ENCODE measurements around the gene PTPRD. TPM values are rescaled to one million over a fixed set of nuclear protein-coding genes. Genes with fewer than 3 reads are reported as not detected.
"Not testable (repeated sequence)": the region's sequence is repeated elsewhere in the genome, so short reads cannot be mapped to it uniquely, and the experiment has no call there.

Gene PTPRD
- total and polyA plus RNA-seq, 2 donors, result 2.2 to 13.5 TPM

DNA sequence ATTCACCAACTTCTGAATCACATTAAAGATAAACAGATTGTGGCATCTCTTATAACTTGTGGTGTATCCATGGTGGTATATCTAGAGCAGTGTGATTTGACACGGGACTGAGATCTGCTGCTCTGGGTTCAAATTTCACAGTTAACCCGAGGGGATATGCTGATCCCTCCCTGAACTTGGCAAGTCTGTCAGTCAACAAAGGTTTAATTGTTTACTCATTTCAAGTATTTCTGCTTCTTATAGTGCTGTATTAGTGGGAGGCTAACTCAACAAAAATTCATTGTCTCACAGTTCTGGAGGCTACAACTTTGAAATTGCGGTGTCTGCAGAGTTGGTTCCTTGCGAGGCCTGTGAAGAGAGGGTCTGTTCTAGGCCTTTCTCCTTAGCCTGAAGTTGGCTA, 1175.2 kb downstream of the PTPRD start:
- Histone ChIP-seq H3K9me3 (ENCODE audit: control insufficient read depth in 2 of 2, insufficient read depth in 1 of 2, low read length in 1 of 2) (no peaks in the 10 kb centered on the region), H3K4me1 (ENCODE audit: control insufficient read depth in 2 of 2, insufficient read depth in 2 of 2, low read length in 2 of 2) (no peaks in the 10 kb centered on the region), H3K27ac (ENCODE audit: low read depth in 1 of 2, low read length in 1 of 2) (no peak overlapping the region), H3K27me3 (ENCODE audit: control insufficient read depth in 2 of 2, insufficient read depth in 1 of 2, low read length in 1 of 2) (no peaks in the 10 kb centered on the region), H3K4me3 (ENCODE audit: low read length in 2 of 2) (no peak overlapping the region), H3K36me3 (ENCODE audit: control insufficient read depth in 2 of 2, insufficient read depth in 2 of 2, low read length in 1 of 2) (no peaks in the 10 kb centered on the region)
- 87% methylated on average over 4 of the region's 4 CpGs for WGBS
- no peak for DNase-seq (ENCODE audit: low read depth in 6 of 9, low spot score in 9 of 9)

DNA sequence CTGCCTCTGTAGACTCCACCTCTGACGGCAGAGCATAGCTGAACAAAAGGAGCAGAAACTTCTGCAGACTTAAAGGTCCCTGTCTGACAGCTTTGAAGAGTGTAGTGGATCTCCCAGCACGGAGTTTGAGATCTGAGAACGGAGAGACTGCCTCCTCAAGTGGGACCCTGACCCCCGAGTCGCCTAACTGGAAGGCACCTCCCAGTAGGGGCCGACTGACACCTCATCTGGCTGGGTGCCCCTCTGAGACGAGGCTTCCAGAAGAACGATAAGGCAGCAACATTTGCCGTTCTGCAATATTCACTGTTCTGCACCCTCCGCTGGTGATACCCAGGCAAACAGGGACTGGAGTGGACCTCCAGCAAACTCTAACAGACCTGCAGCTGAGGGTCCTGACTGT, 1186.3 kb downstream of the PTPRD start:
- not testable (repeated sequence) for H3K4me1 ChIP-seq (ENCODE audit: control insufficient read depth in 2 of 2, insufficient read depth in 2 of 2, low read length in 2 of 2); H3K36me3 ChIP-seq (ENCODE audit: control insufficient read depth in 2 of 2, insufficient read depth in 2 of 2, low read length in 1 of 2); H3K27ac ChIP-seq (ENCODE audit: low read depth in 1 of 2, low read length in 1 of 2); H3K9me3 ChIP-seq (ENCODE audit: control insufficient read depth in 2 of 2, insufficient read depth in 1 of 2, low read length in 1 of 2); H3K4me3 ChIP-seq (ENCODE audit: low read length in 2 of 2); DNase-seq (ENCODE audit: low read depth in 6 of 9, low spot score in 9 of 9); H3K27me3 ChIP-seq (ENCODE audit: control insufficient read depth in 2 of 2, insufficient read depth in 1 of 2, low read length in 1 of 2)
- WGBS, result 95% methylated on average over 10 of the region's 10 CpGs

DNA sequence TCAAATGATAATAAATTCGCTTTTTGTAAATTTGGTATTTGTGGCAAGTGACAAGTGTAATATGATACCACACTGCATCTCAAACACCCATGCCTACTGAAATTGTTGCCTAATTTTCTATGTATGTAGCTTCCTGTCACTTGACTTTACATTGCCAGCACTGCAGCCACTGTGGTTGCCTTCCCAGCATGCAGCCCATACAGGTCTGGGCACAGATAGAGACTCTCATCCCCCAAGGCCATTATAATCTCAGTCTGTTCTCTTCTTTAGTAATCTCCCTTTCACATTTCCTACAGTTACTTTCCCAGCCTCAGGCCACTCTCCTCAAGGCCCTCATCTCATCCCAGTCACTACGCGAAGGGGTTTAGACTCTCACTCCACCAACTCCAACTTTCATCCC, 1200.6 kb downstream of the PTPRD start:
- Histone ChIP-seq H3K27me3 (ENCODE audit: control insufficient read depth in 2 of 2, insufficient read depth in 1 of 2, low read length in 1 of 2) (no peaks in the 10 kb centered on the region), H3K4me3 (ENCODE audit: low read length in 2 of 2) (no peak overlapping the region), H3K9me3 (ENCODE audit: control insufficient read depth in 2 of 2, insufficient read depth in 1 of 2, low read length in 1 of 2) (no peaks in the 10 kb centered on the region), H3K4me1 (ENCODE audit: control insufficient read depth in 2 of 2, insufficient read depth in 2 of 2, low read length in 2 of 2) (no peaks in the 10 kb centered on the region), H3K36me3 (ENCODE audit: control insufficient read depth in 2 of 2, insufficient read depth in 2 of 2, low read length in 1 of 2) (no peaks in the 10 kb centered on the region), H3K27ac (ENCODE audit: low read depth in 1 of 2, low read length in 1 of 2) (no peak overlapping the region)
- over 99% methylated on average over 3 of the region's 3 CpGs for WGBS
- DNase-seq (ENCODE audit: low read depth in 6 of 9, low spot score in 9 of 9), result no peak

- Histone ChIP-seq H3K4me1 (ENCODE audit: control insufficient read depth in 2 of 2, insufficient read depth in 2 of 2, low read length in 2 of 2) (no peaks in the 10 kb centered on the region), H3K36me3 (ENCODE audit: control insufficient read depth in 2 of 2, insufficient read depth in 2 of 2, low read length in 1 of 2) (no peaks in the 10 kb centered on the region), H3K27me3 (ENCODE audit: control insufficient read depth in 2 of 2, insufficient read depth in 1 of 2, low read length in 1 of 2) (no peaks in the 10 kb centered on the region), H3K4me3 (ENCODE audit: low read length in 2 of 2) (no peak overlapping the region), H3K9me3 (ENCODE audit: control insufficient read depth in 2 of 2, insufficient read depth in 1 of 2, low read length in 1 of 2) (no peaks in the 10 kb centered on the region), H3K27ac (ENCODE audit: low read depth in 1 of 2, low read length in 1 of 2) (no peak overlapping the region)
- DNase-seq (ENCODE audit: low read depth in 6 of 9, low spot score in 9 of 9), result no peak
- WGBS, result 88% methylated on average over 4 of the region's 4 CpGs
Measured at GRCh38 chr9:9410736-9411135, 1202.1 kb downstream of the PTPRD start.

DNA sequence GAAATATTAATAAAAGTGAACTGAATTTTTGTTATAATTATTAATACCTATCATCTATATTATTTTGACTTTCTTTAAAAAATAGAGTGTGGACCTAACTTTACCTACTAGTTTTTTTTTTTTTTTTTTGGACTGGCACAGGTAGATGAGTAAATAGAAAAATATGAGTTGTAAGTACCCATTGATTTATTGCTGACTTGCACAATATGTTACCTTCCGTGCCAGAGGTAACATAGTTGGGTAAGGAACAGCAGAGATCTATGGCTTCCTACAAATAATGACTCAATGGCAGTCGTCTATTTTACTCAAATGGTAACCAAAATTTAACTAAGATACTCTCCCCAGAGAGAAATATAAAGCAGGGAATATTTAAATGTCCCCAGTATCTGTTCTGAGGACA, 1212.8 kb downstream of the PTPRD start:
- no peaks in the 10 kb centered on the region for H3K36me3 ChIP-seq (ENCODE audit: control insufficient read depth in 2 of 2, insufficient read depth in 2 of 2, low read length in 1 of 2)
- 85% methylated on average over 2 of the region's 2 CpGs for WGBS
- DNase-seq (ENCODE audit: low read depth in 6 of 9, low spot score in 9 of 9), result no peak

GRCh38 chr9:9396518-9396917, 1216.3 kb downstream of the PTPRD start:
- Histone ChIP-seq H3K27ac (ENCODE audit: low read depth in 1 of 2, low read length in 1 of 2) (no peak overlapping the region), H3K4me3 (ENCODE audit: low read length in 2 of 2) (no peak overlapping the region), H3K4me1 (ENCODE audit: control insufficient read depth in 2 of 2, insufficient read depth in 2 of 2, low read length in 2 of 2) (no peaks in the 10 kb centered on the region), H3K27me3 (ENCODE audit: control insufficient read depth in 2 of 2, insufficient read depth in 1 of 2, low read length in 1 of 2) (no peaks in the 10 kb centered on the region), H3K9me3 (ENCODE audit: control insufficient read depth in 2 of 2, insufficient read depth in 1 of 2, low read length in 1 of 2) (no peaks in the 10 kb centered on the region), H3K36me3 (ENCODE audit: control insufficient read depth in 2 of 2, insufficient read depth in 2 of 2, low read length in 1 of 2) (no peaks in the 10 kb centered on the region)
- 70% methylated on average over 2 of the region's 2 CpGs for WGBS
- no peak for DNase-seq (ENCODE audit: low read depth in 6 of 9, low spot score in 9 of 9)

More for the DNA sequence above, 1212.8 kb downstream of the PTPRD start:
- Histone ChIP-seq H3K27ac (ENCODE audit: low read depth in 1 of 2, low read length in 1 of 2) (no peak overlapping the region), H3K27me3 (ENCODE audit: control insufficient read depth in 2 of 2, insufficient read depth in 1 of 2, low read length in 1 of 2) (no peaks in the 10 kb centered on the region), H3K4me1 (ENCODE audit: control insufficient read depth in 2 of 2, insufficient read depth in 2 of 2, low read length in 2 of 2) (no peaks in the 10 kb centered on the region), H3K4me3 (ENCODE audit: low read length in 2 of 2) (no peak overlapping the region), H3K9me3 (ENCODE audit: control insufficient read depth in 2 of 2, insufficient read depth in 1 of 2, low read length in 1 of 2) (no peaks in the 10 kb centered on the region)

DNA sequence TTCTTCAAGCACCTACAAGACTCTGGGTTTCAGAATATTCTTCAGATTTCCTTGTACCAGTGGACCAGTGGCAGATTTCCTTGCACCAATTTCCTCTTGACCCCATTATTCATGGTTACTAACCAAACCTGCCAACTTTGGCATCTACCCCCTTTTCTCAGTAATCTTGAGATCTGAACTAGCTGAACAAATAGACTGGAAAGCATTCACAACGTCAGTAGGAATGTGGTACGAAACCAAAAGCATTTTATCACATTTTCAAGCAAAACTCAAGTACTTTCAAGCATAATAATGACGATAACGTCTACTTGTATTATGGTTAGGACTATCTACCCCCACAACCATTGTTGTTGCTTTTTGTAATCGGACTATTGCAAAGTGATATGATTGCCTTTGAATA, 1217.3 kb downstream of the PTPRD start:
- Histone ChIP-seq H3K27me3 (ENCODE audit: control insufficient read depth in 2 of 2, insufficient read depth in 1 of 2, low read length in 1 of 2) (no peaks in the 10 kb centered on the region), H3K9me3 (ENCODE audit: control insufficient read depth in 2 of 2, insufficient read depth in 1 of 2, low read length in 1 of 2) (no peaks in the 10 kb centered on the region), H3K4me3 (ENCODE audit: low read length in 2 of 2) (no peak overlapping the region), H3K27ac (ENCODE audit: low read depth in 1 of 2, low read length in 1 of 2) (no peak overlapping the region), H3K36me3 (ENCODE audit: control insufficient read depth in 2 of 2, insufficient read depth in 2 of 2, low read length in 1 of 2) (no peaks in the 10 kb centered on the region), H3K4me1 (ENCODE audit: control insufficient read depth in 2 of 2, insufficient read depth in 2 of 2, low read length in 2 of 2) (no peaks in the 10 kb centered on the region)
- 87% methylated on average over 5 of the region's 5 CpGs for WGBS
- no peak for DNase-seq (ENCODE audit: low read depth in 6 of 9, low spot score in 9 of 9)

GRCh38 chr9:9392755-9393154, 1220.0 kb downstream of the PTPRD start:
- no peaks in the 10 kb centered on the region for H3K27me3 ChIP-seq (ENCODE audit: control insufficient read depth in 2 of 2, insufficient read depth in 1 of 2, low read length in 1 of 2)
- no peaks in the 10 kb centered on the region for H3K4me1 ChIP-seq (ENCODE audit: control insufficient read depth in 2 of 2, insufficient read depth in 2 of 2, low read length in 2 of 2)
- no peak overlapping the region for H3K27ac ChIP-seq (ENCODE audit: low read depth in 1 of 2, low read length in 1 of 2)
- no peak overlapping the region for H3K4me3 ChIP-seq (ENCODE audit: low read length in 2 of 2)
- H3K36me3 ChIP-seq (ENCODE audit: control insufficient read depth in 2 of 2, insufficient read depth in 2 of 2, low read length in 1 of 2), result no peaks in the 10 kb centered on the region
- WGBS, result 90% methylated on average over 3 of the region's 3 CpGs
- no peak for DNase-seq (ENCODE audit: low read depth in 6 of 9, low spot score in 9 of 9)
- H3K9me3 ChIP-seq (ENCODE audit: control insufficient read depth in 2 of 2, insufficient read depth in 1 of 2, low read length in 1 of 2), result no peaks in the 10 kb centered on the region

DNA sequence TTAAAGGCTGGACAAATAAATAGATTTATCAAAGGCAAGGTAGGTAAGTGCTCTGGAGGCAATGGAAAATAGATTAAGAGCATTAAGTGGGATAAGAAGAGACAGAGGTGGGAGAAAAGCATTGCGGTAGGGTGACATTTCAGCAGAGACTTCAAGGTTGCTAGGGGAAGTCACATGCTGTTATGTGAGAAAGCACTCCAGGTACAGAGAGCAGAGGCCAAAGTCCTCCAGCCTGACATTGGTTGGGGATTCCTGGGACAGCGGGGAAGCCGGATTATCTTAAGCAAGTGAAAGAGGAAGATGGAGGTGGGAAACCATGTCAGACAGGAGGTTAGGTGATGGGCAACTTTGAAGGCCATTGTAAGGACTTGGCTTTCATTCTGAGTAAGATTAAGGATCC, 1222.9 kb downstream of the PTPRD start:
- no peak overlapping the region for H3K4me3 ChIP-seq (ENCODE audit: low read length in 2 of 2)
- H3K36me3 ChIP-seq (ENCODE audit: control insufficient read depth in 2 of 2, insufficient read depth in 2 of 2, low read length in 1 of 2), result no peaks in the 10 kb centered on the region
- H3K9me3 ChIP-seq (ENCODE audit: control insufficient read depth in 2 of 2, insufficient read depth in 1 of 2, low read length in 1 of 2), result no peaks in the 10 kb centered on the region
- no peak overlapping the region for H3K27ac ChIP-seq (ENCODE audit: low read depth in 1 of 2, low read length in 1 of 2)
- no peak for DNase-seq (ENCODE audit: low read depth in 6 of 9, low spot score in 9 of 9)
- no peaks in the 10 kb centered on the region for H3K27me3 ChIP-seq (ENCODE audit: control insufficient read depth in 2 of 2, insufficient read depth in 1 of 2, low read length in 1 of 2)
- H3K4me1 ChIP-seq (ENCODE audit: control insufficient read depth in 2 of 2, insufficient read depth in 2 of 2, low read length in 2 of 2), result no peaks in the 10 kb centered on the region
- WGBS, result 94% methylated on average over 3 of the region's 3 CpGs

DNA sequence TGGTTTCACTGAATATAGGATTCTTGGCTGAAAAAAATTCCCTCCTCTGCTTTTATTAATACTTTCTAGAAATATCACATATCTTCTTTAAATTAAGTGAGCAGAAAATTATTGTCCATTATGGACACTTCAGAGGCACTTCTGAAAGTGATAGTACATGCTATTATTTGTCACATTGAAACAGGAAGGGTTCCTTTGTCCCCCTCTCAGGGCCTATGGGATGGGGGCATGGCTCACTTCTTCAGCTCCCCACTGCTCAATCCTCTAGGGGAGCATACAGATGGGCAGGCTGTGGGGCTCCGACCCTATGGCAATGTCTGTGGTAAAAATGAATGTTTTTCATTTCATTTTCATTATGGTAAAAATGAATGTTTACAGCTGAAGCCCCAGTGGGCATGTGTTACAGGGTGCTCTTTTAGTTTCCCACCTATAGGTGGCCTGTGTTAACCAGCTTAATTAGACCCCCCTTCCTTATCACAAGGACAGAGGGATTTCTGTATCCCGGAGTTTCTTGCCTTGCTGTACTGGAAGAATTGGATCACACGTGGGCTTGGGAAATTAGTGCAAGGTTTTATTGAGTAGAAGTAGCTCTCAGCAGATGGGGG, 1225.2 kb downstream of the PTPRD start:
- H3K27me3 ChIP-seq (ENCODE audit: control insufficient read depth in 2 of 2, insufficient read depth in 1 of 2, low read length in 1 of 2), result no peaks in the 10 kb centered on the region
- H3K4me3 ChIP-seq (ENCODE audit: low read length in 2 of 2), result no peak overlapping the region
- WGBS, result 82% methylated on average over 3 of the region's 3 CpGs
- H3K9me3 ChIP-seq (ENCODE audit: control insufficient read depth in 2 of 2, insufficient read depth in 1 of 2, low read length in 1 of 2), result no peaks in the 10 kb centered on the region
- H3K4me1 ChIP-seq (ENCODE audit: control insufficient read depth in 2 of 2, insufficient read depth in 2 of 2, low read length in 2 of 2), result no peaks in the 10 kb centered on the region
- H3K27ac ChIP-seq (ENCODE audit: low read depth in 1 of 2, low read length in 1 of 2), result no peak overlapping the region
- no peaks in the 10 kb centered on the region for H3K36me3 ChIP-seq (ENCODE audit: control insufficient read depth in 2 of 2, insufficient read depth in 2 of 2, low read length in 1 of 2)
- no peak for DNase-seq (ENCODE audit: low read depth in 6 of 9, low spot score in 9 of 9)

Measured in thymus (tissue), 11 donors.